Stimulated activated naive CD4-positive, alpha-beta T cell (primary cell): ENCODE results near the gene EFHB.
"Not testable (repeated sequence)": the region's sequence is repeated elsewhere in the genome, so short reads cannot be mapped to it uniquely, and the experiment has no call there.

Source experiments
- DNase-seq, 6 experiments: peaks; one replicate each; lab custom pipeline; 2025; lab: John Stamatoyannopoulos, UW

EFHB gene

GRCh38 chr3:19931767-19932188, 2.2 kb downstream of the EFHB start:
- no peak for DNase-seq

GRCh38 chr3:19931180-19931692, 2.8 kb downstream of the EFHB start:
- no peak for DNase-seq

GRCh38 chr3:19920401-19921080, 13.5 kb downstream of the EFHB start:
- DNase-seq: no peak

- DNase-seq: no peak
Measured at GRCh38 chr3:19917167-19917566, 16.9 kb downstream of the EFHB start.

- DNase-seq: no peak
Measured at GRCh38 chr3:19911452-19911851, 22.6 kb downstream of the EFHB start.

GRCh38 chr3:19907523-19907922, 26.5 kb downstream of the EFHB start:
- DNase-seq: no peak

- no peak for DNase-seq
Measured at GRCh38 chr3:19903649-19904048, 30.4 kb downstream of the EFHB start.

GRCh38 chr3:19901918-19902317, 32.1 kb downstream of the EFHB start:
- DNase-seq: no peak

- DNase-seq: no peak
Measured at GRCh38 chr3:19901337-19901736, 32.7 kb downstream of the EFHB start.

- not testable (repeated sequence) for DNase-seq
Measured at GRCh38 chr3:19899833-19900232, 34.2 kb downstream of the EFHB start.

GRCh38 chr3:19899264-19899663, 34.8 kb downstream of the EFHB start:
- no peak for DNase-seq

- no peak for DNase-seq
Measured at GRCh38 chr3:19898721-19899120, 35.3 kb downstream of the EFHB start.

- no peak for DNase-seq
Measured at GRCh38 chr3:19891740-19892139, 42.3 kb downstream of the EFHB start.

GRCh38 chr3:19888428-19889152, 45.4 kb downstream of the EFHB start:
- DNase-seq: no peak

GRCh38 chr3:19887122-19887521, 46.9 kb downstream of the EFHB start:
- not testable (repeated sequence) for DNase-seq

- no peak for DNase-seq
Measured at GRCh38 chr3:19886404-19886803, 47.6 kb downstream of the EFHB start.

GRCh38 chr3:19885468-19885867, 48.5 kb downstream of the EFHB start:
- DNase-seq: peak in 2 of 6 experiments; percentile 13 to 29

- DNase-seq: no peak
Measured at GRCh38 chr3:19881852-19882251, 52.2 kb downstream of the EFHB start.

- no peak for DNase-seq
Measured at GRCh38 chr3:19881036-19881435, 53.0 kb downstream of the EFHB start.

- no peak for DNase-seq
Measured at GRCh38 chr3:19877656-19878055, 56.4 kb downstream of the EFHB start.

GRCh38 chr3:19866751-19867347, 67.2 kb downstream of the EFHB start:
- DNase-seq: peak in 3 of 6 experiments; percentile 5 to 43 (median 42)

- DNase-seq: not testable (repeated sequence)
Measured at GRCh38 chr3:19855318-19855717, 78.7 kb downstream of the EFHB start.

- DNase-seq: not testable (repeated sequence)
Measured at GRCh38 chr3:19846609-19847008, 87.4 kb downstream of the EFHB start.
